Caco-2 (cell line): ENCODE data around the gene MCTP1. TPM values are rescaled to one million over a fixed set of nuclear protein-coding genes. Genes with fewer than 3 reads are reported as not detected.

Experiments
- BruUV-seq: library from RNA; stranded (reverse); fragments of 400-500 nt; replicated peaks from 2 replicates; lab custom pipeline; 2021; lab: Mats Ljungman, UMichigan
- CTCF ChIA-PET: fragments of 300-600 bp; sonication (Branson Sonifier 250); formaldehyde crosslinking; loops from one replicate; lab custom pipeline; 2022; ENCODE audit warnings: antibody characterized with exemption; lab: Charles Lee
- POLR2A ChIA-PET: fragments of 300-600 bp; sonication (Branson Sonifier 250); formaldehyde crosslinking; loops from one replicate; lab custom pipeline; 2022; ENCODE audit warnings: antibody characterized with exemption; lab: Charles Lee
- DNase-seq, 2 experiments: peaks; one replicate each; pipeline versions ENCODE4 v3.0.0 to v3.0.0-alpha.2; 2020 to 2022
- H3K27me3 ChIP-seq: replicated peaks from 2 replicates; pipeline ENCODE4 v1.6.0; 2011; ENCODE audit warnings: low read length; ENCODE audit not compliant: control insufficient read depth, insufficient read depth
- H3K36me3 ChIP-seq: 2 replicates; pipeline ENCODE4 v1.5.1; 2011; ENCODE audit warnings: low read length; ENCODE audit not compliant: control insufficient read depth, insufficient read depth
- H3K4me1 ChIP-seq: fragments of 250-450 bp; sonication (Bioruptor Pico); 2 replicates; pipeline ENCODE4 v1.5.1; 2020; ENCODE audit warnings: mild to moderate bottlenecking
- H3K4me3 ChIP-seq: 2 replicates; pipeline ENCODE4 v1.5.1; 2011; ENCODE audit warnings: low read depth, mild to moderate bottlenecking, control low read depth, low read length
- H3K9me3 ChIP-seq: fragments of 250-450 bp; sonication (Bioruptor Pico); 2 replicates; pipeline ENCODE4 v1.5.1; 2020; ENCODE audit warnings: mild to moderate bottlenecking, moderate library complexity
- H3K27ac Mint-ChIP-seq: one replicate; pipeline ENCODE4 v1.8.0; 2022; ENCODE audit warnings: mixed read lengths; ENCODE audit not compliant: unreplicated experiment
- H3K27me3 Mint-ChIP-seq: one replicate; pipeline ENCODE4 v1.8.0; 2022; ENCODE audit warnings: mixed read lengths; ENCODE audit not compliant: insufficient read depth, unreplicated experiment
- H3K36me3 Mint-ChIP-seq: one replicate; pipeline ENCODE4 v1.8.0; 2022; ENCODE audit warnings: mild to moderate bottlenecking, mixed read lengths; ENCODE audit not compliant: insufficient read depth, unreplicated experiment
- H3K4me1 Mint-ChIP-seq: one replicate; pipeline ENCODE4 v1.8.0; 2022; ENCODE audit warnings: low read depth, mixed read lengths; ENCODE audit not compliant: unreplicated experiment
- H3K4me3 Mint-ChIP-seq: one replicate; pipeline ENCODE4 v1.8.0; 2022; ENCODE audit warnings: mild to moderate bottlenecking, moderate library complexity, mixed read lengths; ENCODE audit not compliant: unreplicated experiment
- H3K9me3 Mint-ChIP-seq: one replicate; pipeline ENCODE4 v1.8.0; 2022; ENCODE audit warnings: mixed read lengths; ENCODE audit not compliant: unreplicated experiment
- intact Hi-C: fragments of 100-400 bp; cut with micrococcal nuclease; formaldehyde crosslinking; loops from one replicate; pipeline ENCODE4 v1.10.0; 2022; ENCODE audit not compliant: unreplicated experiment
- total RNA-seq: library from RNA; stranded (reverse); gene quantifications from 2 replicates; pipeline ENCODE4 v1.2.3, GENCODE V29; 2022
- TF ChIP-seq, protein P1 (sequence below), 2 experiments: fragments of 200-600 bp in 1 of 2; IDR thresholded peaks; 1 replicate in 1 of 2; 2 replicates in 1 of 2; pipeline versions ENCODE4 v1.5.1 to v1.8.0; 2011 to 2022; ENCODE audit warnings: antibody characterized with exemption in 1 of 2, control low read depth in 1 of 2, inconsistent platforms in 1 of 2, low read depth in 1 of 2, low read length in 1 of 2, mild to moderate bottlenecking in 1 of 2, moderate library complexity in 1 of 2; ENCODE audit not compliant: insufficient read depth in 1 of 2, severe bottlenecking in 1 of 2, unreplicated experiment in 1 of 2

Gene MCTP1
- total RNA-seq, 1 experiment from 2014 or later = 3.2 TPM

- TF ChIP-seq, protein P1, sequence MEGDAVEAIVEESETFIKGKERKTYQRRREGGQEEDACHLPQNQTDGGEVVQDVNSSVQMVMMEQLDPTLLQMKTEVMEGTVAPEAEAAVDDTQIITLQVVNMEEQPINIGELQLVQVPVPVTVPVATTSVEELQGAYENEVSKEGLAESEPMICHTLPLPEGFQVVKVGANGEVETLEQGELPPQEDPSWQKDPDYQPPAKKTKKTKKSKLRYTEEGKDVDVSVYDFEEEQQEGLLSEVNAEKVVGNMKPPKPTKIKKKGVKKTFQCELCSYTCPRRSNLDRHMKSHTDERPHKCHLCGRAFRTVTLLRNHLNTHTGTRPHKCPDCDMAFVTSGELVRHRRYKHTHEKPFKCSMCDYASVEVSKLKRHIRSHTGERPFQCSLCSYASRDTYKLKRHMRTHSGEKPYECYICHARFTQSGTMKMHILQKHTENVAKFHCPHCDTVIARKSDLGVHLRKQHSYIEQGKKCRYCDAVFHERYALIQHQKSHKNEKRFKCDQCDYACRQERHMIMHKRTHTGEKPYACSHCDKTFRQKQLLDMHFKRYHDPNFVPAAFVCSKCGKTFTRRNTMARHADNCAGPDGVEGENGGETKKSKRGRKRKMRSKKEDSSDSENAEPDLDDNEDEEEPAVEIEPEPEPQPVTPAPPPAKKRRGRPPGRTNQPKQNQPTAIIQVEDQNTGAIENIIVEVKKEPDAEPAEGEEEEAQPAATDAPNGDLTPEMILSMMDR (IDR thresholded peaks at IDR 0.05; ENCODE audit: insufficient read depth in 1 of 2, low read depth in 1 of 2, low read length in 1 of 2, severe bottlenecking in 1 of 2, unreplicated experiment in 1 of 2) = no peak
- ChIA-PET POLR2A (no interaction called here), CTCF (no interaction called here)
- H3K9me3 Mint-ChIP-seq = no peaks in the 10 kb centered on the region
- Histone ChIP-seq H3K9me3 (no peaks in the 10 kb centered on the region), H3K4me1 (no peaks in the 10 kb centered on the region), H3K27me3 (no peaks in the 10 kb centered on the region), H3K4me3 (no peak overlapping the region), H3K36me3 (no peaks in the 10 kb centered on the region)
- no peak overlapping the region for H3K27ac Mint-ChIP-seq
- H3K4me3 Mint-ChIP-seq = no peak overlapping the region
- BruUV-seq = no TSS peak
- peaks cover 9% of the 10 kb centered on the region for H3K27me3 Mint-ChIP-seq
- H3K36me3 Mint-ChIP-seq = no peaks in the 10 kb centered on the region
- no peaks in the 10 kb centered on the region for H3K4me1 Mint-ChIP-seq
- DNase-seq = no peak
- intact Hi-C loops = no loop called here
These were observed 261.8 kb downstream of the MCTP1 start for GRCh38 chr5:95022967-95023695.

- no peaks in the 10 kb centered on the region for H3K4me1 Mint-ChIP-seq
- Histone ChIP-seq H3K4me3 (no peak overlapping the region), H3K9me3 (no peaks in the 10 kb centered on the region), H3K36me3 (no peaks in the 10 kb centered on the region), H3K4me1 (no peaks in the 10 kb centered on the region), H3K27me3 (no peaks in the 10 kb centered on the region)
- H3K9me3 Mint-ChIP-seq = no peaks in the 10 kb centered on the region
- intact Hi-C loops = no loop called here
- H3K27ac Mint-ChIP-seq = no peak overlapping the region
- H3K36me3 Mint-ChIP-seq = no peaks in the 10 kb centered on the region
- no TSS peak for BruUV-seq
- CTCF ChIA-PET = no interaction called here
- H3K27me3 Mint-ChIP-seq = peaks cover 9% of the 10 kb centered on the region
- POLR2A ChIA-PET = no interaction called here
- H3K4me3 Mint-ChIP-seq = no peak overlapping the region
- DNase-seq = no peak
- TF ChIP-seq, protein P1 (IDR thresholded peaks at IDR 0.05; ENCODE audit: insufficient read depth in 1 of 2, low read depth in 1 of 2, low read length in 1 of 2, severe bottlenecking in 1 of 2, unreplicated experiment in 1 of 2) = no peak
These were observed 264.5 kb downstream of the MCTP1 start for GRCh38 chr5:95020345-95020744.

GRCh38 chr5:95018946-95019345 lies 265.9 kb downstream of the MCTP1 start:
- Mint-ChIP-seq H3K9me3 (no peaks in the 10 kb centered on the region), H3K27me3 (peaks cover 9% of the 10 kb centered on the region), H3K4me3 (no peak overlapping the region), H3K4me1 (no peaks in the 10 kb centered on the region), H3K27ac (no peak overlapping the region), H3K36me3 (no peaks in the 10 kb centered on the region)
- Histone ChIP-seq H3K4me3 (no peak overlapping the region), H3K27me3 (no peaks in the 10 kb centered on the region), H3K9me3 (no peaks in the 10 kb centered on the region), H3K36me3 (no peaks in the 10 kb centered on the region), H3K4me1 (no peaks in the 10 kb centered on the region)
- intact Hi-C loops = no loop called here
- no TSS peak for BruUV-seq
- POLR2A ChIA-PET = no interaction called here
- no peak for DNase-seq
- TF ChIP-seq, protein P1 (IDR thresholded peaks at IDR 0.05; ENCODE audit: insufficient read depth in 1 of 2, low read depth in 1 of 2, low read length in 1 of 2, severe bottlenecking in 1 of 2, unreplicated experiment in 1 of 2) = no peak
- CTCF ChIA-PET = no interaction called here
